GM12865 (cell line): ENCODE measurements around the gene ZFAND2B.

Experiments used
- DNase-seq: peaks from one replicate; pipeline ENCODE4 v3.0.0; 2010; ENCODE audit warnings: low read depth
- H3K4me3 ChIP-seq: 2 replicates; pipeline ENCODE4 v1.5.1; 2011; ENCODE audit warnings: mild to moderate bottlenecking, low read depth, low read length, control low read depth
- TF ChIP-seq, protein P1 (sequence below): IDR thresholded peaks from 2 replicates; pipeline ENCODE4 v1.5.1; 2011; ENCODE audit warnings: low read length, control low read depth, low read depth, inconsistent platforms; ENCODE audit not compliant: insufficient read depth; ENCODE audit errors: missing control alignments

Gene ZFAND2B

DNA sequence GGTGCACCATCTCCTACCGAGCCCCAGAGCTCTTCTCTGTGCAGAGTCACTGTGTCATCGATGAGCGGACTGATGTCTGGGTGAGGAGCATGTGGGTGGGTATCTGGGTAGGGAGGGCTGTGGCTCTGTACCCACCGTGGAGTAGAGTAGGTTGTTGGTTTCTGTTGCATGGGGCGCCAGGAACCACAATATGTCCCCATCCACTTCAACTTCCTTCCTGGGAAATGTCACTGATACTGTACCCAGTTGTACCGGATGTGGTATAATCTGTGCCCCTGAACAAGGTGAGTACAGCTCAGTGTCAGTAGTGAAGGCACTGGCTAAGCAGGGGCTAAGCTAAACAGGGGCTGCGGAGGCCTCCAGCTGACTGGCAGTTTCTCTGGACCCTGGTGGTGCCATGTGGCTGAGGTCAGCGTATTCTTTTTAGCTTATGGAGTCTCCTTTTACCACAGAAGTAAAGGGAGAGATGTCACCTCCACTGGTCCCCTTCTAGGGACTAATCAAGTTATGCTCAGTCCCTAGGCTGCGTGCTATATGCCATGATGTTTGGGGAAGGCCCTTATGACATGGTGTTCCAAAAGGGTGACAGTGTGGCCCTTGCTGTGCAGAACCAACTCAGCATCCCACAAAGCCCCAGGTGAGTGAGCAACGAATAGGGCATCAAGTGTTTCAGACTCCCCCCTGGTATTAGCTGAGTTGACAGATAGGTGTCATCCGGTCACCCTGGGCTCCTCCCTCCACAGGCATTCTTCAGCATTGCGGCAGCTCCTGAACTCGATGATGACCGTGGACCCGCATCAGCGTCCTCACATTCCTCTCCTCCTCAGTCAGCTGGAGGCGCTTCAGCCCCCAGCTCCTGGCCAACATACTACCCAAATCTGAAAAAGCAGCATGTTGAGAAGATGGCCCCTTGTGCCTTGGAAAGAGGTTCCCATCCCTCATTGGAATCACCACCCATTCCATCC, 41.4 kb downstream of the ZFAND2B start:
- DNase-seq: peak; percentile 47
- no peak overlapping the region for H3K4me3 ChIP-seq
- TF ChIP-seq, protein P1, sequence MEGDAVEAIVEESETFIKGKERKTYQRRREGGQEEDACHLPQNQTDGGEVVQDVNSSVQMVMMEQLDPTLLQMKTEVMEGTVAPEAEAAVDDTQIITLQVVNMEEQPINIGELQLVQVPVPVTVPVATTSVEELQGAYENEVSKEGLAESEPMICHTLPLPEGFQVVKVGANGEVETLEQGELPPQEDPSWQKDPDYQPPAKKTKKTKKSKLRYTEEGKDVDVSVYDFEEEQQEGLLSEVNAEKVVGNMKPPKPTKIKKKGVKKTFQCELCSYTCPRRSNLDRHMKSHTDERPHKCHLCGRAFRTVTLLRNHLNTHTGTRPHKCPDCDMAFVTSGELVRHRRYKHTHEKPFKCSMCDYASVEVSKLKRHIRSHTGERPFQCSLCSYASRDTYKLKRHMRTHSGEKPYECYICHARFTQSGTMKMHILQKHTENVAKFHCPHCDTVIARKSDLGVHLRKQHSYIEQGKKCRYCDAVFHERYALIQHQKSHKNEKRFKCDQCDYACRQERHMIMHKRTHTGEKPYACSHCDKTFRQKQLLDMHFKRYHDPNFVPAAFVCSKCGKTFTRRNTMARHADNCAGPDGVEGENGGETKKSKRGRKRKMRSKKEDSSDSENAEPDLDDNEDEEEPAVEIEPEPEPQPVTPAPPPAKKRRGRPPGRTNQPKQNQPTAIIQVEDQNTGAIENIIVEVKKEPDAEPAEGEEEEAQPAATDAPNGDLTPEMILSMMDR: no peak

DNA sequence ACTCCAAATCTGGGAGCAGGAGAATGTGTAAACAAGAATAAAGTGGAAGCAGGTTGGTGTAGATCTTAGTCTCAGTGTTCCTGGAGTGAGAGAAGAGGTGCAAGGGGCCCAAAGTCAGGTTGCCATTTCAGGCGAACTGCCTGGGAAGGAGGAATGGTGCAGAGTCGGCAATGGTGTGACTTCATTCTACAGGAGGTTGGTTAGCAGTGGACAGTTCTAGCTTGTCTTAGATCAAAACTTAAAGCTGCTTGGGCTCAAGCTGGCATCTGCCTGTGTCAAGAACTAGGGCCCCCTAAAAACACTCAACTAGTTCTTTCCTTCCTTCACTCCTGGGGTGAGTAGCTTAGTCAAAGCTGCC, 42.2 kb downstream of the ZFAND2B start:
- H3K4me3 ChIP-seq: peak overlapping the region; percentile 28
- DNase-seq: no peak
- TF ChIP-seq, protein P1: no peak

DNA sequence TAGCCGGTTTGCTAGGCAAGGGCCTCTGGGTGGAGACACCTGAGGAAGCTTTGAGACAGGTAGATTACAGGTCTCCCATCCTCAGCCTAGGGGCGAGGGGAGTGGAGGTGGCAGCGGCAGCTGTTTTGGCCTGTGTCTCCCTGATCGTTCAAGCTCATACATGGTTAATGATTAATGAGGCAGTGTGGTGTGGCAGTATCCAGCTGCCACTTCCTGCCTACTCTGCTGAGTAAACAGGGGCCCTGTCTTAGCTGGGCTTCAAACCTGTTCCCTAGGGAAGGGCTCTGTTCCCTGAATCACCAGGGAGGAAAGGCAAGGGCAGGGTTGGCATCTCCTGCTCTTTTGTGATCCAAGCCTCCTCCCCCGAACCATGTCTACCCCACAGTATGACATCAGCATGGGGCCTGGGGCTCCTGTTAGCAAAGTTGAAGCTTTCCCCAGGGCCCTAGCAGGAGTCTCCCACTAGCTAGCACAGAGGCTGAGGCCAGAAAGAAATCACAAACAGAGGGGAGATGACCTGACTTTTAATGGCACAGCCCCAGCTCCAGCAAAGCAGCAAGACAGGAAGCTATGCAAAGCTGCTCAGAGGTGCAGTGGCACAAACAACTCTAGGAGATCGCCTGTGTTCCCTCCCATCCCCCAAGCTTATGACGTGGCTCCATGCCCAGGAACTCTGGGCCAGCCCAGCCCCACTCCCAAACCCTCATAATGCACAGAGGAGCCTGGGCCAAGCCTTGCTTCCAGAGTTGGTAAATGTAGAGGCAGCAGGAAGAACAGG, 42.8 kb downstream of the ZFAND2B start:
- DNase-seq: peak; percentile 70
- TF ChIP-seq, protein P1: no peak
- H3K4me3 ChIP-seq: peak overlapping the region; percentile 28

DNA sequence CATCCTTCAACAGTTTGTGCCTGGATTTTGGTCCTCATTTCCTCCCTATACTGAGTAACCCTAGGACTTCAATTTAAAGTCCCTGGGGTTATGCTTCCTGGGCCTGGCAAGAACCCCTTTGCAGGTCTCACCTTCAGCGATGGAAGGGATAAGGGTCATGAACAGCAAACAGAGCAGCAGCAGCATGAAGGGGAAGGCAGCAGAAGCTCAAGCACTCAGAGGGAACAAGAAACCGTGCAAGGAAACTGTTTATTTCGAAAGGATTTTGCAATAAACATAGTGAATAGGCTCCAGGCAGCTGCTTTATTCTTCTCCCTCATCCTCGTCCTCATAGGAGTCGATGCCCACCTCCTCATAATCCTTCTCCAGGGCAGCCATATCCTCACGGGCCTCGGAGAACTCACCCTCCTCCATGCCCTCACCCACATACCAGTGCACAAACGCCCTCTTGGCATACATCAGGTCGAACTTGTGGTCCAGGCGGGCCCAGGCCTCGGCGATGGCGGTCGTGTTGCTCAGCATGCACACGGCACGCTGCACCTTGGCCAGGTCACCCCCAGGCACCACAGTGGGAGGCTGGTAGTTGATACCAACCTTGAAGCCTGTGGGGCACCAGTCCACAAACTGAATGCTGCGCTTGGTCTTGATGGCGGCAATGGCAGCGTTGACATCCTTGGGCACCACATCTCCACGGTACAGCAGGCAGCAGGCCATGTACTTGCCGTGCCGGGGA, 43.6 kb downstream of the ZFAND2B start:
- TF ChIP-seq, protein P1: no peak
- H3K4me3 ChIP-seq: peak overlapping the region; percentile 10; the same call in 1 of the 2 replicates
- DNase-seq: no peak

DNA sequence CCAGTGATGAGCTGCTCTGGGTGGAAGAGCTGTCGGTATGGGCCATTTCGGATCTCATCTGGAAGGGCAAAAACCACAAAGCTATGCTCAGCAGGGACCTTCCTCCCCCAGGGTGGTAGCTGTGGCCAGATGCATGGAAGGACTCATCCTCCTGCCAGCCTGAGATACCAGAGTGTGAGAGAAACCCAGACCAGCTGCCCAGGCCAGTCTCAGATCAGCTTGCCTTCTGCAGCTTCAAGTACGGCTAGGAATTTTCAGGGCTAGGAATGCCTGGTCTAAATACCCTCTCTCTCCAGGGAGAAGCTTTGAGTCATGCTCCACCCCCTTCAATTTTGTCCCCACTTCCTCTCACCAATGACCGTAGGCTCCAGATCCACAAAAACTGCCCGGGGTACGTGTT, 45.1 kb downstream of the ZFAND2B start:
- DNase-seq: no peak
- TF ChIP-seq, protein P1: no peak
- H3K4me3 ChIP-seq: no peak overlapping the region

DNA sequence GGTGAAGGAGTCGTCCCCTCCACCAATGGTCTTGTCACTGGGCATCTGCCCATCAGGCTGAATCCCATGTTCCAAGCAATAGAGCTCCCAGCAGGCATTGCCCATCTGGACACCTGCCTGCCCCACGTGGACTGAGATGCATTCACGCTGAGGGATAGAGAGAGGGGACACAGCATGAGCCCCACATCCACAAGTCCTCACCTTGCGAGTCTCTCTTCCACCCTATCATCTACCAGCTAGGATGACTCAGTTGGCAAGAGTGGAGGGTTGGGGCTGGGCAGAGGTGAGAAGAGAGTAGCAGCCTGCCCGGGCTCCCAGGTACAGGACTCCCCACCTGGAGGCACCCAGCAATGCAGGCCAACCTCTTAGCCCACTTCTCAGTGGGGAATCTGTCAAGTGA, 45.5 kb downstream of the ZFAND2B start:
- peak; percentile 18 for DNase-seq
- peak overlapping the region; percentile 76 for H3K4me3 ChIP-seq
- TF ChIP-seq, protein P1: no peak
